ENCODE results near the gene STAG2.

GRCh38 chrX:124113621-124114600, 152.4 kb downstream of the STAG2 start:
- TF ChIP-seq CTCF (conservative IDR thresholded peaks at IDR 0.05) (no peak), ZFX (IDR thresholded peaks at IDR 0.05) (no peak)
